ENCODE results near the gene ABCE1.

The ABCE1 gene

GRCh38 chr4:145153904-145154298 is 55.8 kb downstream of the ABCE1 start:
- DNase-seq (ENCODE audit: low read depth, low spot score): no peak
- TF ChIP-seq POLR2AphosphoS5 (IDR thresholded peaks at IDR 0.05; ENCODE audit: borderline replicate concordance, low read depth, low read length) (no peak), FOXP2 (optimal IDR thresholded peaks at IDR 0.05; ENCODE audit: control extremely low read depth, extremely low read length, insufficient read depth) (no peak), EZH2 (IDR thresholded peaks at IDR 0.05) (no peak)
- Histone ChIP-seq H3K36me3 (ENCODE audit: insufficient read depth, low read length) (peaks cover 82% of the 10 kb centered on the region), H3K27ac (no peak overlapping the region), H3K4me3 (no peak overlapping the region), H3K9ac (ENCODE audit: insufficient read length) (no peak overlapping the region), H3K9me3 (ENCODE audit: low read depth, low read length) (no peaks in the 10 kb centered on the region)

- H3K9me3 ChIP-seq (ENCODE audit: low read depth, low read length): no peaks in the 10 kb centered on the region
- no peak overlapping the region for H3K4me3 ChIP-seq
- H3K36me3 ChIP-seq (ENCODE audit: insufficient read depth, low read length): peaks cover 82% of the 10 kb centered on the region
- no peak overlapping the region for H3K9ac ChIP-seq (ENCODE audit: insufficient read length)
- DNase-seq (ENCODE audit: low read depth, low spot score): no peak
- no peak overlapping the region for H3K27ac ChIP-seq
- no peak for TF ChIP-seq EZH2 (IDR thresholded peaks at IDR 0.05)
- TF ChIP-seq POLR2AphosphoS5 (IDR thresholded peaks at IDR 0.05; ENCODE audit: borderline replicate concordance, low read depth, low read length): no peak
Measured at GRCh38 chr4:145154573-145154972, 56.5 kb downstream of the ABCE1 start.

GRCh38 chr4:145155268-145155870 is 57.3 kb downstream of the ABCE1 start:
- no peak for DNase-seq (ENCODE audit: low read depth, low spot score)
- Histone ChIP-seq H3K9me3 (ENCODE audit: low read depth, low read length) (no peaks in the 10 kb centered on the region), H3K4me3 (no peak overlapping the region), H3K9ac (ENCODE audit: insufficient read length) (no peak overlapping the region), H3K36me3 (ENCODE audit: insufficient read depth, low read length) (peaks cover 76% of the 10 kb centered on the region), H3K27ac (no peak overlapping the region)
- TF ChIP-seq EZH2 (IDR thresholded peaks at IDR 0.05): no peak
- no peak for TF ChIP-seq POLR2AphosphoS5 (IDR thresholded peaks at IDR 0.05; ENCODE audit: borderline replicate concordance, low read depth, low read length)
- TF ChIP-seq FOXP2 (optimal IDR thresholded peaks at IDR 0.05; ENCODE audit: control extremely low read depth, extremely low read length, insufficient read depth): no peak

GRCh38 chr4:145156986-145157385 is 58.9 kb downstream of the ABCE1 start:
- Histone ChIP-seq H3K4me3 (no peak overlapping the region), H3K9ac (ENCODE audit: insufficient read length) (no peak overlapping the region), H3K27ac (no peak overlapping the region), H3K36me3 (ENCODE audit: insufficient read depth, low read length) (peaks cover 77% of the 10 kb centered on the region), H3K9me3 (ENCODE audit: low read depth, low read length) (no peaks in the 10 kb centered on the region)
- TF ChIP-seq EZH2 (IDR thresholded peaks at IDR 0.05) (no peak), FOXP2 (optimal IDR thresholded peaks at IDR 0.05; ENCODE audit: control extremely low read depth, extremely low read length, insufficient read depth) (no peak), POLR2AphosphoS5 (IDR thresholded peaks at IDR 0.05; ENCODE audit: borderline replicate concordance, low read depth, low read length) (no peak)
- no peak for DNase-seq (ENCODE audit: low read depth, low spot score)

- TF ChIP-seq POLR2AphosphoS5 (IDR thresholded peaks at IDR 0.05; ENCODE audit: borderline replicate concordance, low read depth, low read length): no peak
- no peak for TF ChIP-seq EZH2 (IDR thresholded peaks at IDR 0.05)
- TF ChIP-seq FOXP2 (optimal IDR thresholded peaks at IDR 0.05; ENCODE audit: control extremely low read depth, extremely low read length, insufficient read depth): no peak
- H3K36me3 ChIP-seq (ENCODE audit: insufficient read depth, low read length): peaks cover 59% of the 10 kb centered on the region
- H3K9me3 ChIP-seq (ENCODE audit: low read depth, low read length): no peaks in the 10 kb centered on the region
- no peak for DNase-seq (ENCODE audit: low read depth, low spot score)
- H3K4me3 ChIP-seq: no peak overlapping the region
- H3K27ac ChIP-seq: no peak overlapping the region
- H3K9ac ChIP-seq (ENCODE audit: insufficient read length): no peak overlapping the region
Measured at GRCh38 chr4:145161549-145161948, 63.4 kb downstream of the ABCE1 start.

- Histone ChIP-seq H3K9me3 (ENCODE audit: low read depth, low read length) (no peaks in the 10 kb centered on the region), H3K27ac (no peak overlapping the region), H3K9ac (ENCODE audit: insufficient read length) (no peak overlapping the region), H3K36me3 (ENCODE audit: insufficient read depth, low read length) (peaks cover 62% of the 10 kb centered on the region), H3K4me3 (no peak overlapping the region)
- TF ChIP-seq POLR2AphosphoS5 (IDR thresholded peaks at IDR 0.05; ENCODE audit: borderline replicate concordance, low read depth, low read length) (no peak), FOXP2 (optimal IDR thresholded peaks at IDR 0.05; ENCODE audit: control extremely low read depth, extremely low read length, insufficient read depth) (no peak), EZH2 (IDR thresholded peaks at IDR 0.05) (no peak)
- no peak for DNase-seq (ENCODE audit: low read depth, low spot score)
Measured at GRCh38 chr4:145167887-145168286, 69.8 kb downstream of the ABCE1 start.

- no peak overlapping the region for H3K9ac ChIP-seq (ENCODE audit: insufficient read length)
- H3K9me3 ChIP-seq (ENCODE audit: low read depth, low read length): no peaks in the 10 kb centered on the region
- no peak for TF ChIP-seq EZH2 (IDR thresholded peaks at IDR 0.05)
- TF ChIP-seq FOXP2 (optimal IDR thresholded peaks at IDR 0.05; ENCODE audit: control extremely low read depth, extremely low read length, insufficient read depth): no peak
- TF ChIP-seq POLR2AphosphoS5 (IDR thresholded peaks at IDR 0.05; ENCODE audit: borderline replicate concordance, low read depth, low read length): no peak
- no peak for DNase-seq (ENCODE audit: low read depth, low spot score)
- peaks cover 65% of the 10 kb centered on the region for H3K36me3 ChIP-seq (ENCODE audit: insufficient read depth, low read length)
- no peak overlapping the region for H3K27ac ChIP-seq
- H3K4me3 ChIP-seq: no peak overlapping the region
Measured at GRCh38 chr4:145168581-145169187, 70.6 kb downstream of the ABCE1 start.

- Histone ChIP-seq H3K4me3 (no peak overlapping the region), H3K36me3 (ENCODE audit: insufficient read depth, low read length) (peaks cover 77% of the 10 kb centered on the region), H3K27ac (no peak overlapping the region), H3K9ac (ENCODE audit: insufficient read length) (no peak overlapping the region), H3K9me3 (ENCODE audit: low read depth, low read length) (no peaks in the 10 kb centered on the region)
- TF ChIP-seq FOXP2 (optimal IDR thresholded peaks at IDR 0.05; ENCODE audit: control extremely low read depth, extremely low read length, insufficient read depth): no peak
- no peak for TF ChIP-seq EZH2 (IDR thresholded peaks at IDR 0.05)
- no peak for TF ChIP-seq POLR2AphosphoS5 (IDR thresholded peaks at IDR 0.05; ENCODE audit: borderline replicate concordance, low read depth, low read length)
- no peak for DNase-seq (ENCODE audit: low read depth, low spot score)
Measured at GRCh38 chr4:145170223-145170622, 72.1 kb downstream of the ABCE1 start.

- Histone ChIP-seq H3K9ac (ENCODE audit: insufficient read length) (no peak overlapping the region), H3K36me3 (ENCODE audit: insufficient read depth, low read length) (peaks cover 72% of the 10 kb centered on the region), H3K4me3 (no peak overlapping the region), H3K27ac (no peak overlapping the region), H3K9me3 (ENCODE audit: low read depth, low read length) (no peaks in the 10 kb centered on the region)
- no peak for TF ChIP-seq EZH2 (IDR thresholded peaks at IDR 0.05)
- TF ChIP-seq POLR2AphosphoS5 (IDR thresholded peaks at IDR 0.05; ENCODE audit: borderline replicate concordance, low read depth, low read length): no peak
- TF ChIP-seq FOXP2 (optimal IDR thresholded peaks at IDR 0.05; ENCODE audit: control extremely low read depth, extremely low read length, insufficient read depth): no peak
- no peak for DNase-seq (ENCODE audit: low read depth, low spot score)
Measured at GRCh38 chr4:145171911-145172310, 73.8 kb downstream of the ABCE1 start.
